Testis (tissue), 2 donors: ENCODE data around the gene PTPRG.

Experiments used
- CTCF ChIP-seq, 3 experiments: fragments of 450-650 bp in 2 of 3; fragments of 200-600 bp in 1 of 3; sonication (generic) in 1 of 3; IDR thresholded peaks; one replicate each; pipeline ENCODE4 v1.5.1; 2016 to 2019; ENCODE audit warnings: antibody characterized with exemption in 3 of 3, mild to moderate bottlenecking in 2 of 3, moderate library complexity in 1 of 3
- POLR2A ChIP-seq: fragments of 450-650 bp; IDR thresholded peaks from one replicate; pipeline ENCODE4 v1.6.1; 2017; ENCODE audit warnings: antibody characterized with exemption, mild to moderate bottlenecking, moderate library complexity

GRCh38 chr3:61955483-61955882, 394.1 kb downstream of the PTPRG start:
- TF ChIP-seq CTCF (IDR thresholded peaks at IDR 0.05) (no peak), POLR2A (no peak)
